B cell (primary cell): ENCODE results near the gene PADI4. TPM values are rescaled to one million over a fixed set of nuclear protein-coding genes. Genes with fewer than 3 reads are reported as not detected.

Experiments
- ATAC-seq: fragments of 200-7000 bp; cut with Tn5 transposase; one replicate; pipeline ENCODE4 v1.10.0; 2021; ENCODE audit warnings: low read depth, mild to moderate bottlenecking, moderate number of reproducible peaks, moderate library complexity
- CTCF ChIA-PET: fragments of 350-600 bp; sonication (Branson Sonifier 250); formaldehyde crosslinking; loops from one replicate; lab custom pipeline; 2021; ENCODE audit warnings: antibody characterized with exemption, inconsistent platforms; lab: Charles Lee
- POLR2A ChIA-PET: fragments of 350-600 bp; sonication (Branson Sonifier 250); formaldehyde crosslinking; loops from one replicate; lab custom pipeline; 2021; ENCODE audit warnings: antibody characterized with exemption; lab: Charles Lee
- DNase-seq: peaks from one replicate; pipeline ENCODE4 v3.0.0; 2013
- H2AFZ ChIP-seq: 2 replicates; pipeline ENCODE4 v1.6.1; 2012; ENCODE audit warnings: mild to moderate bottlenecking, low read depth, low read length; ENCODE audit not compliant: insufficient read depth, poor library complexity, severe bottlenecking
- H3K27ac ChIP-seq, 2 donors: 1 replicate in 1 of 2; 2 replicates in 1 of 2; pipeline ENCODE4 v1.5.1; 2012 to 2013; ENCODE audit warnings: low read length in 2 of 2, mild to moderate bottlenecking in 2 of 2, moderate library complexity in 1 of 2
- H3K27me3 ChIP-seq, 4 experiments: fragments of 200-600 bp in 1 of 4; sonication (generic) in 1 of 4; replicated peaks in 1 of 4; 1 replicate in 2 of 4; 2 replicates in 2 of 4; pipeline versions ENCODE4 v1.6.1 to v1.7.0; 2013 to 2016; ENCODE audit warnings: low read length in 3 of 4, mild to moderate bottlenecking in 2 of 4, mixed read lengths in 1 of 4, moderate library complexity in 1 of 4; ENCODE audit not compliant: insufficient read depth in 4 of 4, control insufficient read depth in 3 of 4; ENCODE audit errors: control extremely low read depth in 1 of 4
- H3K36me3 ChIP-seq, 2 experiments: replicated peaks in 1 of 2; 1 replicate in 1 of 2; 2 replicates in 1 of 2; pipeline versions ENCODE4 v1.6.1 to v1.7.1; 2013; ENCODE audit warnings: low read length in 1 of 2; ENCODE audit not compliant: insufficient read depth in 2 of 2, control insufficient read depth in 1 of 2; ENCODE audit errors: control extremely low read depth in 1 of 2, extremely low read depth in 1 of 2
- H3K4me1 ChIP-seq, 2 donors: fragments of 200-600 bp in 1 of 2; sonication (generic) in 1 of 2; 1 replicate in 1 of 2; 2 replicates in 1 of 2; pipeline versions ENCODE4 v1.5.1 to v1.6.1; 2013 to 2017; ENCODE audit warnings: low read length in 2 of 2; ENCODE audit not compliant: control insufficient read depth in 2 of 2, insufficient read depth in 2 of 2
- H3K4me2 ChIP-seq: replicated peaks from 2 replicates; pipeline ENCODE3; 2012; ENCODE audit warnings: mild to moderate bottlenecking, low read depth, low read length; ENCODE audit not compliant: poor library complexity, severe bottlenecking
- H3K4me3 ChIP-seq, 5 experiments: fragments of 200-600 bp in 1 of 5; sonication (generic) in 1 of 5; 1 replicate in 3 of 5; 2 replicates in 2 of 5; pipeline versions ENCODE4 v1.5.1 to v1.7.0; 2011 to 2016; ENCODE audit warnings: low read length in 4 of 5, mild to moderate bottlenecking in 4 of 5, low read depth in 2 of 5, control low read depth in 1 of 5, moderate library complexity in 1 of 5; ENCODE audit not compliant: insufficient read depth in 1 of 5; ENCODE audit errors: control extremely low read depth in 1 of 5, extremely low read depth in 1 of 5
- H3K79me2 ChIP-seq: fragments of 200-600 bp; sonication (generic); one replicate; pipeline ENCODE4 v1.6.0; 2016; ENCODE audit warnings: low read length; ENCODE audit not compliant: control insufficient read depth, insufficient read depth
- H3K9ac ChIP-seq: fragments of 200-600 bp; sonication (generic); 2 replicates; pipeline ENCODE4 v1.6.1; 2017; ENCODE audit warnings: mild to moderate bottlenecking, low read length, moderate library complexity
- H3K9me3 ChIP-seq, 3 donors: one replicate each; pipeline versions ENCODE4 v1.6.1 to v1.7.1; 2013; ENCODE audit warnings: low read length in 2 of 3; ENCODE audit not compliant: control insufficient read depth in 2 of 3, insufficient read depth in 1 of 3; ENCODE audit errors: control extremely low read depth in 1 of 3
- H4K20me1 ChIP-seq: 2 replicates; pipeline ENCODE4 v1.6.0; 2012; ENCODE audit warnings: mild to moderate bottlenecking, low read length; ENCODE audit not compliant: insufficient read depth, control insufficient read depth, poor library complexity, severe bottlenecking
- H3K27ac Mint-ChIP-seq: one replicate; pipeline ENCODE4 v1.8.0; 2021; ENCODE audit warnings: mixed read lengths
- H3K27me3 Mint-ChIP-seq: one replicate; pipeline ENCODE4 v1.8.0; 2021; ENCODE audit warnings: mixed read lengths
- H3K4me1 Mint-ChIP-seq: one replicate; pipeline ENCODE4 v1.8.0; 2021; ENCODE audit warnings: mixed read lengths
- H3K4me3 Mint-ChIP-seq: one replicate; pipeline ENCODE4 v1.8.0; 2021; ENCODE audit warnings: mixed read lengths
- H3K9me3 Mint-ChIP-seq: one replicate; pipeline ENCODE4 v1.8.0; 2022; ENCODE audit warnings: mixed read lengths; ENCODE audit not compliant: insufficient read depth
- CTCF ChIP-seq: fragments of 200-600 bp; IDR thresholded peaks from one replicate; pipeline ENCODE4 v1.8.0; 2022; ENCODE audit warnings: antibody characterized with exemption, mild to moderate bottlenecking
- EZH2 ChIP-seq: IDR thresholded peaks from 2 replicates; pipeline ENCODE4 v1.6.1; 2012; ENCODE audit warnings: borderline replicate concordance, low read depth, mild to moderate bottlenecking, moderate library complexity, low read length; ENCODE audit not compliant: insufficient read depth, poor library complexity, severe bottlenecking
- WGBS: methylation state at CpG from one replicate; pipeline ENCODE4 v1.1.5; 2013; ENCODE audit warnings: missing lambda C conversion rate; ENCODE audit not compliant: insufficient coverage; 5-methylcytosine and 5-hydroxymethylcytosine counted together
- intact Hi-C: fragments of 100-400 bp; cut with micrococcal nuclease; formaldehyde crosslinking; loops from one replicate; pipeline ENCODE4 v1.10.0; 2022
- polyA plus RNA-seq: library from polyadenylated mRNA; depleted of rRNA; stranded (reverse); fragments of >200 nt; gene quantifications from 2 replicates; pipeline ENCODE4 v1.2.3, GENCODE V29; 2012
- total RNA-seq, 2 donors: library from RNA; stranded (reverse); fragments of 120-200 nt in 1 of 2; gene quantifications; 1 replicate in 1 of 2; 2 replicates in 1 of 2; pipeline versions ENCODE4 v1.2.3 to v1.2.4, GENCODE V29; 2013 to 2022

PADI4 gene
- total and polyA plus RNA-seq, 2 donors (not counting 1 experiment from before 2014, with no cell fraction given), result 0.44 to 0.85 TPM

GRCh38 chr1:17265950-17266349 lies 42.0 kb upstream of the PADI4 start:
- no peaks in the 10 kb centered on the region for H3K27me3 Mint-ChIP-seq

More at GRCh38 chr1:17265950-17266349, 42.0 kb upstream of the PADI4 start:
- no peak overlapping the region for H3K4me2 ChIP-seq
- Mint-ChIP-seq H3K4me3 (no peak overlapping the region), H3K27ac (no peak overlapping the region), H3K4me1 (no peaks in the 10 kb centered on the region), H3K9me3 (no peaks in the 10 kb centered on the region)
- no peaks in the 10 kb centered on the region for H3K36me3 ChIP-seq
- POLR2A ChIA-PET, result no interaction called here
- DNase-seq (no peak), ATAC-seq (no peak)
- intact Hi-C loops, result no loop called here
- no peaks in the 10 kb centered on the region for H3K27me3 ChIP-seq
- CTCF ChIA-PET, result no interaction called here
- H3K4me1 ChIP-seq, result no peaks in the 10 kb centered on the region
- 79% methylated on average over 3 of the region's 4 CpGs for WGBS
- no peak overlapping the region for H2AFZ ChIP-seq
- no peaks in the 10 kb centered on the region for H3K79me2 ChIP-seq
- no peaks in the 10 kb centered on the region for H4K20me1 ChIP-seq
- no peak overlapping the region for H3K4me3 ChIP-seq
- H3K9ac ChIP-seq, result no peak overlapping the region
- no peak overlapping the region for H3K27ac ChIP-seq
- peaks cover 0 to 4% (median 0%) of the 10 kb centered on the region in 3 donors for H3K9me3 ChIP-seq
- TF ChIP-seq CTCF (no peak), EZH2 (no peak)
